GM12878 (cell line): Measurements from ENCODE around the gene SCAF8. TPM values are rescaled to one million over a fixed set of nuclear protein-coding genes. Genes with fewer than 3 reads are reported as not detected.

Experiments
- ATAC-seq: fragments of 200-7000 bp; cut with Tn5 transposase; 3 replicates; pipeline ENCODE4 v1.9.1; 2020; ENCODE audit warnings: mild to moderate bottlenecking, moderate library complexity
- BruUV-seq: library from RNA; stranded (reverse); fragments of 400-500 nt; replicated peaks from 2 replicates; lab custom pipeline; 2021; lab: Mats Ljungman, UMichigan
- CTCF ChIA-PET: fragments of 300-600 bp; sonication (Branson Sonifier 250); formaldehyde crosslinking; extraction: SDS; loops from one replicate; lab custom pipeline; 2021; ENCODE audit warnings: inconsistent platforms; lab: Yijun Ruan, JAX
- POLR2A ChIA-PET: fragments of 350-600 bp; formaldehyde crosslinking; extraction: SDS; loops from one replicate; lab custom pipeline; 2021; ENCODE audit warnings: inconsistent platforms; lab: Charles Lee
- RAD21 ChIA-PET: fragments of 300-600 bp; sonication (Branson Sonifier 250); formaldehyde crosslinking; loops from one replicate; lab custom pipeline; 2023; ENCODE audit warnings: antibody characterized with exemption; ENCODE audit not compliant: unreplicated experiment; lab: Charles Lee
- SMC1A ChIA-PET: fragments of 300-600 bp; sonication (Branson Sonifier 250); formaldehyde crosslinking; loops from one replicate; lab custom pipeline; 2023; ENCODE audit not compliant: unreplicated experiment, uncharacterized antibody; lab: Charles Lee
- DNase-seq: peaks from one replicate; pipeline ENCODE4 v3.0.0-alpha.2; 2011; ENCODE audit warnings: low read depth, low spot score
- FAIRE-seq: peaks from 3 replicates; lab custom pipeline; 2011; peaks lifted over from hg19 to GRCh38; lab: Jason Lieb, UNC
- H2AFZ ChIP-seq: 2 replicates; pipeline ENCODE4 v1.6.0; 2011; ENCODE audit warnings: low read depth, low read length, control low read depth; ENCODE audit not compliant: control insufficient read depth
- H3K27ac ChIP-seq: 2 replicates; pipeline ENCODE4 v1.5.1; 2011; ENCODE audit warnings: control low read depth; ENCODE audit not compliant: control insufficient read depth, insufficient read depth
- H3K27me3 ChIP-seq, 2 experiments: replicated peaks in 1 of 2; 2 replicates each; pipeline versions ENCODE4 v1.6.0 to v1.6.1; 2011; ENCODE audit warnings: low read length in 1 of 2; ENCODE audit not compliant: control insufficient read depth in 2 of 2, insufficient read depth in 2 of 2
- H3K36me3 ChIP-seq, 2 experiments: 2 replicates each; pipeline ENCODE4 v1.5.1; 2011; ENCODE audit warnings: low read length in 1 of 2; ENCODE audit not compliant: control insufficient read depth in 2 of 2, insufficient read depth in 2 of 2
- H3K4me1 ChIP-seq: 2 replicates; pipeline ENCODE4 v1.6.1; 2011; ENCODE audit warnings: mild to moderate bottlenecking, low read length, moderate library complexity, mixed read lengths; ENCODE audit not compliant: control insufficient read depth, insufficient read depth
- H3K4me2 ChIP-seq: 2 replicates; pipeline ENCODE4 v1.6.0; 2011; ENCODE audit warnings: control low read depth; ENCODE audit not compliant: control insufficient read depth, insufficient read depth
- H3K4me3 ChIP-seq: fragments of 200-600 bp; sonication (generic); 2 replicates; pipeline ENCODE4 v1.5.1; 2016
- H3K79me2 ChIP-seq: 2 replicates; pipeline ENCODE4 v1.6.0; 2011; ENCODE audit warnings: low read length; ENCODE audit not compliant: control insufficient read depth, insufficient read depth
- H3K9ac ChIP-seq: 2 replicates; pipeline ENCODE4 v1.8.0; 2011; ENCODE audit warnings: low read length, control low read depth, mixed read lengths; ENCODE audit not compliant: control insufficient read depth, insufficient read depth
- H3K9me3 ChIP-seq: replicated peaks from 3 replicates; pipeline ENCODE4 v1.5.1; 2011; ENCODE audit warnings: mild to moderate bottlenecking, low read length; ENCODE audit not compliant: control insufficient read depth, insufficient read depth
- H4K20me1 ChIP-seq: 2 replicates; pipeline ENCODE4 v1.6.0; 2011; ENCODE audit not compliant: control insufficient read depth, insufficient read depth
- HDAC6 ChIP-seq: fragments of 200-600 bp; sonication (generic); IDR thresholded peaks from one replicate; pipeline ENCODE4 v1.8.0; 2017; ENCODE audit warnings: antibody characterized with exemption; ENCODE audit not compliant: unreplicated experiment
- WRNIP1 ChIP-seq: IDR thresholded peaks from 2 replicates; pipeline ENCODE4 v1.6.1; 2011; ENCODE audit warnings: low read depth, low read length, improper control_type of control experiment, borderline replicate concordance
- WGBS: methylation state at CpG from one replicate; pipeline ENCODE4 v1.1.6; 2016; ENCODE audit warnings: low lambda C conversion rate; ENCODE audit not compliant: insufficient replicate concordance, insufficient coverage; ENCODE audit errors: missing lambda C conversion rate; 5-methylcytosine and 5-hydroxymethylcytosine counted together
- in situ Hi-C: fragments of 300-500 bp; cut with MboI; formaldehyde crosslinking; loops from 9 replicates; pipeline ENCODE4 v1.14.3; 2018; ENCODE audit warnings: mixed read lengths
- intact Hi-C: fragments of 100-400 bp; cut with micrococcal nuclease; formaldehyde crosslinking; loops from one replicate; pipeline ENCODE4 v1.14.2; 2022; ENCODE audit not compliant: unreplicated experiment
- polyA plus RNA-seq, 11 experiments: library from polyadenylated mRNA; depleted of rRNA in 4 of 11; unstranded in 6 of 11; stranded (reverse) in 5 of 11; fragments of >200 nt; fragmentation: Nextera tagmentation in 4 of 11; fragmentation: Illumina TruSeq in 1 of 11; extraction: Ambion mirVana in 4 of 11; extraction: Trizol in 1 of 11; gene quantifications; 1 replicate in 1 of 11; 2 replicates in 10 of 11; pipeline versions ENCODE4 v1.2.1 to v1.2.3, GENCODE V29; 2011 to 2016; ENCODE audit warnings: inconsistent platforms in 2 of 11, missing spikeins in 2 of 11, low read depth in 1 of 11
- total RNA-seq, 4 experiments: library from RNA; depleted of rRNA in 3 of 4; stranded (reverse); fragments of >200 nt in 3 of 4; fragmentation: Illumina TruSeq in 1 of 4; extraction: Trizol in 1 of 4; gene quantifications; 2 replicates each; pipeline versions ENCODE4 v1.2.1 to v1.2.3, GENCODE V29; 2013 to 2021
- TF ChIP-seq, protein P1 (sequence below): IDR thresholded peaks from 2 replicates; pipeline ENCODE4 v1.6.1; 2012; ENCODE audit warnings: improper control_type of control experiment, low read depth, low read length; ENCODE audit not compliant: insufficient replicate concordance
- TF ChIP-seq, protein P2 (sequence below): IDR thresholded peaks from 2 replicates; pipeline ENCODE4 v1.6.1; 2012; ENCODE audit warnings: low read depth, low read length, improper control_type of control experiment

The SCAF8 gene
- total and polyA plus RNA-seq, 10 of the 15 experiments (the other 5 are each of a cell fraction or from before 2014, with no cell fraction given): 8.1 to 28.8 (median 15.9) TPM

DNA sequence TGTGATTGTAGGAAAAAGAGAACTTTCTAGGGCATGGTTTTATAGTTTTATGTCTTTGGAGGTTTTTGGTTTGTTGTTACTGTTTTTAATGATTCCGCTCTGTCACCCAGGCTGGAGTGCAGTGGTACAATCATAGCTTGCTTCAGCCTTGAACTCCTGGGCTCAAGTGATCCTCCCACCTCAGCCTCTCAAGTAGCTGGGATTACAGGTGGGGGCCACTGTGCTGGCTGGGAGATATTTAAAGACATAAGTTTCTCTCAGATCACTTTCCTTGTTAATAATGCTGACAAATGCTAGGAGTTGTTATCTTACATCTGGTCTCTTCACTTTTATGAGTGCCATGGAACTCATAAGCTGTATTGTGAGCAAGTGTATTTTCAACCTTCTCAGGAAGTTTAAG, 116.3 kb downstream of the SCAF8 start:
- CTCF ChIA-PET: no interaction called here
- H3K79me2 ChIP-seq: no peaks in the 10 kb centered on the region; the same call in 1 of the 2 replicates

More for the DNA sequence above, 116.3 kb downstream of the SCAF8 start:
- Histone ChIP-seq H3K36me3 (peaks cover 0 to 5% of the 10 kb centered on the region in 2 experiments; a peak in 3 of 4 replicates), H2AFZ (no peak overlapping the region), H3K4me3 (no peak overlapping the region), H3K9ac (no peak overlapping the region), H3K9me3 (no peaks in the 10 kb centered on the region), H4K20me1 (no peaks in the 10 kb centered on the region), H3K4me1 (no peaks in the 10 kb centered on the region), H3K27ac (no peak overlapping the region), H3K4me2 (no peak overlapping the region), H3K27me3 (no peaks in the 10 kb centered on the region)
- SMC1A ChIA-PET: interaction anchor here (0.6 to 1.8 kb wide), 2 partner anchors 8 to 14 kb away, joined by 3 to 5 read pairs; no protein-coding TSS in a partner anchor
- in situ Hi-C loops (no loop called here), intact Hi-C loops (no loop called here)
- WGBS: 100% methylated on average over 1 of the region's 1 CpG
- no peak for FAIRE-seq
- POLR2A ChIA-PET: no interaction called here
- TF ChIP-seq WRNIP1 (no peak), HDAC6 (no peak)
- TF ChIP-seq, protein P1, sequence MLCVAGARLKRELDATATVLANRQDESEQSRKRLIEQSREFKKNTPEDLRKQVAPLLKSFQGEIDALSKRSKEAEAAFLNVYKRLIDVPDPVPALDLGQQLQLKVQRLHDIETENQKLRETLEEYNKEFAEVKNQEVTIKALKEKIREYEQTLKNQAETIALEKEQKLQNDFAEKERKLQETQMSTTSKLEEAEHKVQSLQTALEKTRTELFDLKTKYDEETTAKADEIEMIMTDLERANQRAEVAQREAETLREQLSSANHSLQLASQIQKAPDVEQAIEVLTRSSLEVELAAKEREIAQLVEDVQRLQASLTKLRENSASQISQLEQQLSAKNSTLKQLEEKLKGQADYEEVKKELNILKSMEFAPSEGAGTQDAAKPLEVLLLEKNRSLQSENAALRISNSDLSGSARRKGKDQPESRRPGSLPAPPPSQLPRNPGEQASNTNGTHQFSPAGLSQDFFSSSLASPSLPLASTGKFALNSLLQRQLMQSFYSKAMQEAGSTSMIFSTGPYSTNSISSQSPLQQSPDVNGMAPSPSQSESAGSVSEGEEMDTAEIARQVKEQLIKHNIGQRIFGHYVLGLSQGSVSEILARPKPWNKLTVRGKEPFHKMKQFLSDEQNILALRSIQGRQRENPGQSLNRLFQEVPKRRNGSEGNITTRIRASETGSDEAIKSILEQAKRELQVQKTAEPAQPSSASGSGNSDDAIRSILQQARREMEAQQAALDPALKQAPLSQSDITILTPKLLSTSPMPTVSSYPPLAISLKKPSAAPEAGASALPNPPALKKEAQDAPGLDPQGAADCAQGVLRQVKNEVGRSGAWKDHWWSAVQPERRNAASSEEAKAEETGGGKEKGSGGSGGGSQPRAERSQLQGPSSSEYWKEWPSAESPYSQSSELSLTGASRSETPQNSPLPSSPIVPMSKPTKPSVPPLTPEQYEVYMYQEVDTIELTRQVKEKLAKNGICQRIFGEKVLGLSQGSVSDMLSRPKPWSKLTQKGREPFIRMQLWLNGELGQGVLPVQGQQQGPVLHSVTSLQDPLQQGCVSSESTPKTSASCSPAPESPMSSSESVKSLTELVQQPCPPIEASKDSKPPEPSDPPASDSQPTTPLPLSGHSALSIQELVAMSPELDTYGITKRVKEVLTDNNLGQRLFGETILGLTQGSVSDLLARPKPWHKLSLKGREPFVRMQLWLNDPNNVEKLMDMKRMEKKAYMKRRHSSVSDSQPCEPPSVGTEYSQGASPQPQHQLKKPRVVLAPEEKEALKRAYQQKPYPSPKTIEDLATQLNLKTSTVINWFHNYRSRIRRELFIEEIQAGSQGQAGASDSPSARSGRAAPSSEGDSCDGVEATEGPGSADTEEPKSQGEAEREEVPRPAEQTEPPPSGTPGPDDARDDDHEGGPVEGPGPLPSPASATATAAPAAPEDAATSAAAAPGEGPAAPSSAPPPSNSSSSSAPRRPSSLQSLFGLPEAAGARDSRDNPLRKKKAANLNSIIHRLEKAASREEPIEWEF: no peak
- TF ChIP-seq, protein P2, sequence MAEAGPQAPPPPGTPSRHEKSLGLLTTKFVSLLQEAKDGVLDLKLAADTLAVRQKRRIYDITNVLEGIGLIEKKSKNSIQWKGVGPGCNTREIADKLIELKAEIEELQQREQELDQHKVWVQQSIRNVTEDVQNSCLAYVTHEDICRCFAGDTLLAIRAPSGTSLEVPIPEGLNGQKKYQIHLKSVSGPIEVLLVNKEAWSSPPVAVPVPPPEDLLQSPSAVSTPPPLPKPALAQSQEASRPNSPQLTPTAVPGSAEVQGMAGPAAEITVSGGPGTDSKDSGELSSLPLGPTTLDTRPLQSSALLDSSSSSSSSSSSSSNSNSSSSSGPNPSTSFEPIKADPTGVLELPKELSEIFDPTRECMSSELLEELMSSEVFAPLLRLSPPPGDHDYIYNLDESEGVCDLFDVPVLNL: no peak
- RAD21 ChIA-PET: no interaction called here
- DNase-seq: no peak
- no peak for ATAC-seq
- BruUV-seq: no TSS peak
